ENCODE data around the gene TMEM87B. TPM values are rescaled to one million over a fixed set of nuclear protein-coding genes. Genes with fewer than 3 reads are reported as not detected.

TMEM87B gene
- total RNA-seq, 1 experiment from 2014 or later, result 24.4 TPM

DNA sequence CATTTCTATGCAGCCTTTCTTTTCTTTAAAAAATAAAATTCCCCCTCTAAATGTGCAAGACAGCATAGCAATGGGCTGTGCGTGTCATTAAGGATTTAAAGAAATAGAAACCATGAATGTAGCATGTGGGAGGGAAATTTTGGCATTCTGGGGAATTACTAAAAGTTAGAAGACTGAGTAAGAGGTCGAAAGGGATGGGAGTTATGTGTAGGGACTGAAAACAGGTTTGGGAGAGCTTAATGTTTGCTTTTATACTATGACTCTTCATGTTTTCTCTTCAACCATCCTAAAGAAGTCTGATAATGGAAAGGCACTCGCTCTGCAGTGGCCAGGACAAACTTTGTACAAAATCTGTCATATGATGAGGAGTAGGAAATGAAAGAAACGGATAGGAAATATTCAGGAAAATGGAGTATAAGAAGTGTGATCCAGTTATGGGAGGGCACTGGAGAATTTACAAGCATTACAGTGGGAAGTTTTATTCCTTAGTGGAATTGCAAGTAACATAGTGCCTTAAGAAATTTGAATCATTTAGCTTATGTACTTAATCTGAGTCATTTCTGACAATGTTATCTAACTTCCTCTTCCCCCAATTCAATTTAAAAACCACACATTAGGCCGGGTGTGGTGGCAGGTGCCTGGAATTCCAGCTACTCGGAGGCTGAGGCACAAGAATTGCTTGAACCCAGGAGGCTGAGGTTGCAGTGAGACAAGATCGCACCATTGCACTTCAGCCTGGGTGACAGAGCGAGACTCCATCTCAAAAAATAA lies 20.6 kb downstream of the TMEM87B start:
- ChIA-PET CTCF (interaction anchor here (0.6 kb wide), 1 partner anchor 1066 kb away, joined by 4 read pairs; no protein-coding TSS in a partner anchor), POLR2A (ENCODE audit: unreplicated experiment) (no interaction called here)
- BruUV-seq (replicated peaks), result no TSS peak
- Histone ChIP-seq H3K9me3 (ENCODE audit: insufficient read depth, low read depth) (no peaks in the 10 kb centered on the region; the same call in 1 of the 2 replicates), H4K20me1 (ENCODE audit: insufficient read depth) (no peaks in the 10 kb centered on the region), H3K36me3 (ENCODE audit: low read depth) (peaks cover 51% of the 10 kb centered on the region), H3K4me3 (peak overlapping the region; percentile 44; the same call in 1 of the 2 replicates), H3F3A (ENCODE audit: insufficient read depth, low read depth) (peaks cover 33% of the 10 kb centered on the region), H2AFZ (no peak overlapping the region), H3K4me2 (peak overlapping the region; percentile 74), H3K9me2 (ENCODE audit: insufficient read depth) (no peaks in the 10 kb centered on the region), H3K27ac (peak overlapping the region; percentile 89), H3K27me3 (ENCODE audit: insufficient read depth, low read depth) (no peaks in the 10 kb centered on the region), H3K4me1 (replicated peaks; ENCODE audit: insufficient read depth) (peaks cover 40% of the 10 kb centered on the region), H3K79me2 (ENCODE audit: low read depth) (peaks cover 41% of the 10 kb centered on the region)
- DNase-seq, result peak; percentile 48 to 87
- TF ChIP-seq EZH2 (IDR thresholded peaks at IDR 0.05; ENCODE audit: low read depth), result no peak
- TF ChIP-seq, protein P1, sequence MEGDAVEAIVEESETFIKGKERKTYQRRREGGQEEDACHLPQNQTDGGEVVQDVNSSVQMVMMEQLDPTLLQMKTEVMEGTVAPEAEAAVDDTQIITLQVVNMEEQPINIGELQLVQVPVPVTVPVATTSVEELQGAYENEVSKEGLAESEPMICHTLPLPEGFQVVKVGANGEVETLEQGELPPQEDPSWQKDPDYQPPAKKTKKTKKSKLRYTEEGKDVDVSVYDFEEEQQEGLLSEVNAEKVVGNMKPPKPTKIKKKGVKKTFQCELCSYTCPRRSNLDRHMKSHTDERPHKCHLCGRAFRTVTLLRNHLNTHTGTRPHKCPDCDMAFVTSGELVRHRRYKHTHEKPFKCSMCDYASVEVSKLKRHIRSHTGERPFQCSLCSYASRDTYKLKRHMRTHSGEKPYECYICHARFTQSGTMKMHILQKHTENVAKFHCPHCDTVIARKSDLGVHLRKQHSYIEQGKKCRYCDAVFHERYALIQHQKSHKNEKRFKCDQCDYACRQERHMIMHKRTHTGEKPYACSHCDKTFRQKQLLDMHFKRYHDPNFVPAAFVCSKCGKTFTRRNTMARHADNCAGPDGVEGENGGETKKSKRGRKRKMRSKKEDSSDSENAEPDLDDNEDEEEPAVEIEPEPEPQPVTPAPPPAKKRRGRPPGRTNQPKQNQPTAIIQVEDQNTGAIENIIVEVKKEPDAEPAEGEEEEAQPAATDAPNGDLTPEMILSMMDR (conservative IDR thresholded peaks at IDR 0.05), result no peak
- intact Hi-C loops (cut with micrococcal nuclease; ENCODE audit: unreplicated experiment), result loop anchor here (1.0 kb wide), 1 partner anchor 9 kb away; no protein-coding TSS in a partner anchor

DNA sequence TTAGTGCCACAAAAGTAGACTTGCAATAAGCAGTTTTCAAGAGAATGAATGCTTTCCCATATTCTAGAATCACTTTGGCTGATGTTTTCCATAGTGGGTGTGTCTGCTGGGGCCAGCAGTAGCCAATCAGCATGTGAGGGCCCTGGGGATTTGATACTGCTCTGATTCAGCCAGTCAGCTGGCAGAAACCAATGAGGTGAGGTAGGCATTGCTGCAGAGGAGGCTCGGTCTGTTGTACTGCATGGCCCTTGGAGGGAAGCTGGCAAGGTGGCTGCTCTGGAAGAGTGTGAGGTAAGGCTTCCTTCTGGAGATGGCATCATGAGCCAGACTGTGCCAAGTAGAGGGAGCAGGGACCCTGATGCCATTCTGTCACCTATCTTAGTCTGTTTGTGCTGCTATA lies 22.7 kb downstream of the TMEM87B start:
- Histone ChIP-seq H3K36me3 (ENCODE audit: low read depth) (peaks cover 61% of the 10 kb centered on the region), H3K27ac (no peak overlapping the region), H3K4me2 (no peak overlapping the region), H4K20me1 (ENCODE audit: insufficient read depth) (no peaks in the 10 kb centered on the region), H2AFZ (no peak overlapping the region), H3K27me3 (ENCODE audit: insufficient read depth, low read depth) (no peaks in the 10 kb centered on the region), H3F3A (ENCODE audit: insufficient read depth, low read depth) (peaks cover 33% of the 10 kb centered on the region), H3K9me3 (ENCODE audit: insufficient read depth, low read depth) (no peaks in the 10 kb centered on the region; the same call in 1 of the 2 replicates), H3K4me1 (replicated peaks; ENCODE audit: insufficient read depth) (peaks cover 40% of the 10 kb centered on the region), H3K79me2 (ENCODE audit: low read depth) (peaks cover 27% of the 10 kb centered on the region), H3K9me2 (ENCODE audit: insufficient read depth) (no peaks in the 10 kb centered on the region), H3K4me3 (no peak overlapping the region)
- no peak for DNase-seq
- intact Hi-C loops (cut with micrococcal nuclease; ENCODE audit: unreplicated experiment), result no loop called here
- ChIA-PET CTCF (interaction anchor here (0.6 kb wide), 1 partner anchor 188 kb away, joined by 3 read pairs; no protein-coding TSS in a partner anchor), POLR2A (ENCODE audit: unreplicated experiment) (no interaction called here)
- BruUV-seq (replicated peaks), result no TSS peak
- no peak for TF ChIP-seq EZH2 (IDR thresholded peaks at IDR 0.05; ENCODE audit: low read depth)
- TF ChIP-seq, protein P1 (conservative IDR thresholded peaks at IDR 0.05), result no peak

- no peak for DNase-seq
- Histone ChIP-seq H3K27me3 (ENCODE audit: insufficient read depth, low read depth) (no peaks in the 10 kb centered on the region), H3K79me2 (ENCODE audit: low read depth) (peaks cover 13% of the 10 kb centered on the region), H3K36me3 (ENCODE audit: low read depth) (peaks cover 53% of the 10 kb centered on the region), H3K4me1 (replicated peaks; ENCODE audit: insufficient read depth) (peaks cover 5% of the 10 kb centered on the region), H3K4me3 (no peak overlapping the region), H3K27ac (no peak overlapping the region), H3K9me3 (ENCODE audit: insufficient read depth, low read depth) (no peaks in the 10 kb centered on the region), H3K9me2 (ENCODE audit: insufficient read depth) (no peaks in the 10 kb centered on the region), H4K20me1 (ENCODE audit: insufficient read depth) (no peaks in the 10 kb centered on the region), H2AFZ (no peak overlapping the region), H3F3A (ENCODE audit: insufficient read depth, low read depth) (peaks cover 5% of the 10 kb centered on the region), H3K4me2 (no peak overlapping the region)
- no TSS peak for BruUV-seq (replicated peaks)
- ChIA-PET POLR2A (ENCODE audit: unreplicated experiment) (no interaction called here), CTCF (no interaction called here)
- intact Hi-C loops (cut with micrococcal nuclease; ENCODE audit: unreplicated experiment), result no loop called here
- TF ChIP-seq, protein P1 (conservative IDR thresholded peaks at IDR 0.05), result no peak
- TF ChIP-seq EZH2 (IDR thresholded peaks at IDR 0.05; ENCODE audit: low read depth), result no peak
Observed at GRCh38 chr2:112081262-112081661, 26.2 kb downstream of the TMEM87B start.

Data from PC-9 (cell line).